ENCODE results near the gene SLC25A25.
"Not testable (repeated sequence)": the region's sequence is repeated elsewhere in the genome, so short reads cannot be mapped to it uniquely, and the experiment has no call there.

The SLC25A25 gene

GRCh38 chr9:128067645-128068385, at the start of gene SLC25A25:
Gene SLC25A25 (plus strand): TSS chr9:128068232. CDS start chr9:128068320, 88 bp downstream.
- peak; percentile 99 for DNase-seq (ENCODE audit: low spot score)

GRCh38 chr9:128020692-128021091, 47.3 kb upstream of the SLC25A25 start:
- no peak for DNase-seq (ENCODE audit: low spot score)

GRCh38 chr9:128021098-128021497, 46.9 kb upstream of the SLC25A25 start:
- DNase-seq (ENCODE audit: low spot score): no peak

- no peak for DNase-seq (ENCODE audit: low spot score)
Measured at GRCh38 chr9:128022886-128023285, 45.1 kb upstream of the SLC25A25 start.

GRCh38 chr9:128023671-128024070, 44.4 kb upstream of the SLC25A25 start:
- not testable (repeated sequence) for DNase-seq (ENCODE audit: low spot score)

- DNase-seq (ENCODE audit: low spot score): no peak
Measured at GRCh38 chr9:128024761-128025308, 43.2 kb upstream of the SLC25A25 start.

- no peak for DNase-seq (ENCODE audit: low spot score)
Measured at GRCh38 chr9:128025736-128026135, 42.3 kb upstream of the SLC25A25 start.

GRCh38 chr9:128026255-128026772, 41.7 kb upstream of the SLC25A25 start:
- no peak for DNase-seq (ENCODE audit: low spot score)

- no peak for DNase-seq (ENCODE audit: low spot score)
Measured at GRCh38 chr9:128026773-128027541, 41.1 kb upstream of the SLC25A25 start.

GRCh38 chr9:128027705-128028104, 40.3 kb upstream of the SLC25A25 start:
- DNase-seq (ENCODE audit: low spot score): no peak

- DNase-seq (ENCODE audit: low spot score): no peak
Measured at GRCh38 chr9:128033609-128034008, 34.4 kb upstream of the SLC25A25 start.

GRCh38 chr9:128034821-128035652, 33.0 kb upstream of the SLC25A25 start:
- peak; percentile 83 for DNase-seq (ENCODE audit: low spot score)

GRCh38 chr9:128036522-128036921, 31.5 kb upstream of the SLC25A25 start:
- DNase-seq (ENCODE audit: low spot score): not testable (repeated sequence)

- DNase-seq (ENCODE audit: low spot score): not testable (repeated sequence)
Measured at GRCh38 chr9:128040783-128041182, 27.2 kb upstream of the SLC25A25 start.

GRCh38 chr9:128042043-128042442, 26.0 kb upstream of the SLC25A25 start:
- DNase-seq (ENCODE audit: low spot score): no peak

- DNase-seq (ENCODE audit: low spot score): no peak
Measured at GRCh38 chr9:128043467-128043868, 24.6 kb upstream of the SLC25A25 start.

- DNase-seq (ENCODE audit: low spot score): not testable (repeated sequence)
Measured at GRCh38 chr9:128045409-128045808, 22.6 kb upstream of the SLC25A25 start.

GRCh38 chr9:128045831-128046230, 22.2 kb upstream of the SLC25A25 start:
- no peak for DNase-seq (ENCODE audit: low spot score)

- no peak for DNase-seq (ENCODE audit: low spot score)
Measured at GRCh38 chr9:128047231-128047630, 20.8 kb upstream of the SLC25A25 start.

- DNase-seq (ENCODE audit: low spot score): no peak
Measured at GRCh38 chr9:128048663-128049062, 19.4 kb upstream of the SLC25A25 start.

GRCh38 chr9:128049843-128050242, 18.2 kb upstream of the SLC25A25 start:
- no peak for DNase-seq (ENCODE audit: low spot score)

Measured in AG08396 (cell line).